Stimulated activated CD4-positive, alpha-beta T cell treated with anti-CD3 and anti-CD28 coated beads, Interleukin-4, amount 100 ng/mL, for 1 hour (primary cell): ENCODE measurements around the gene KCTD14.
"Not testable (repeated sequence)": the region's sequence is repeated elsewhere in the genome, so short reads cannot be mapped to it uniquely, and the experiment has no call there.

Experiments used
- DNase-seq: peaks from one replicate; pipeline ENCODE4 v3.0.0-alpha.2; 2020

Gene KCTD14

DNA sequence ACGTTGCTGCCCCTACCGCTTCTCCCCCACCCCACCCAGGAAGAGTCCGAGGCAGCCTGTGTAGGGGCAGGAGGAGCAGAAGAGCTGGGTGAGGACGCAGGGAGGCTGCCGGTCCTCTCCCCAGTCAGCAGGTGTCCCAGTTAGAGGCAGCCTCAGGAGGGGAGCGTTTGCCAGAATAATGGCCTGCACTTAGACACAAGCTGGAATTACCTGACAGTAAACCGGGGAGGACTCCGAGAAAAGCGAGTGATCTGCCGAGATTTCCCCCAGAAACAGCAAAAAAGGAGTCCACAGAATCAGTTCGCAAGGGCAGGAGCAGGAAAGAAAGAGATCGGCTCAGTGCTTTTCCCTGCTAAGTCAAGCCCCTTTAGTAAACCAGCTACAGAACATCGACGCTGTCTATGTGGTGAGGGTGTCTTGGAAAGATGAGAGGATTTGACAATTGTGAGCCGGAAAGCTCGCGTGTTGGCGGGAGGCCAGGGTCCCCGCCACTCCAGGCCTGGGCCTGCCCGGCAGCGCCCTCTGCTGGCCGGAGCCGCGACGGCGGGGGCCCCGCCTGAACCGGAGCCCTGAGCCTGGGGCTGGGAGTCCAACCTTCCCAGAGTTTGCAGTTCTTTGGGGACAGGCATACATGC is 22.9 kb upstream of the KCTD14 start:
- DNase-seq: peak; percentile 78

DNA sequence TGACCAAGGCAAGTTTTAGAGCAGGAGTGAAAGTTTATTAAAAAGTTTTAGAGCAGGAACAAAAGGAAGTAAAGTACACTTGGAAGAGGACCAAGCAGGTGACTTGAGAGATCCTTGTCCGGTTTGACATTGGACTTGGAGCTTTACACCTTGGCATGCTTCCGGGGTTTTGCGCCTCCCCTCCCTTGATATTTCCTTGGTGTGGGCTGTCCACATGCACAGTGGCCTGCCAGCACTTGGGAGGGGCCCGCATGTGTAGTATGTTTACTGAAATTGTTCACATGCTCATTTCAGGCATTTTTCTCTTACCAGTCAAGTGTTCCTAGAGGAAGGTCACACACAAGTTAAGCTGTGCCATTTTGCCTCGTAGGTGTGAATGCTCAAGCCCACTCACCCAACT is 21.6 kb upstream of the KCTD14 start:
- no peak for DNase-seq

DNA sequence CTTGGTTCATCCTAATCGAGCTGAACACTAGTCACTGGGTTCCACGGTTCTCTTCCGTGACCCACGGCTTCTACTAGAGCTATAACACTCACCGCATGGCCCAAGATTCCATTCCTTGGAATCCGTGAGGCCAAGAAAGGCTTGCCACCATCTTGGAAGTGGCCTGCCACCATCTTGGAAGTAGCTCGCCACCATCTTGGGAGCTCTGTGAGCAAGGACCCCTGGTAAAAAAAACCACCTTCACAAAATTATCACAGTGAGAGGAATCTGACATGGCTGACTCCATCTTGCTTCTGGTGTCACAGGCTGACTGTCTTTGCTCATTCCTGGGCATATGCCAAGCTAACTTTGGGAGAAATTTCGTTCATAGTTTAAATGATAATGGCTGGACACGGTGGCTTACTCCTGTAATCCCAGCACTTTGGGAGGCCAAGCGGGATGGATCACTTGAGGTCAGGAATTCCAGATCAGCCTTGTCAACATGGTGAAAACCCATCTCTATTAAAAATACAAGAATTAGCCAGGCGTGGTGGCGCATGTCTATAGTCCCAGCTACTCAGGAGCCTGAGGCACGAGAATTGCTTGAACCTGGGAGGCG is 18.9 kb upstream of the KCTD14 start:
- no peak for DNase-seq

DNA sequence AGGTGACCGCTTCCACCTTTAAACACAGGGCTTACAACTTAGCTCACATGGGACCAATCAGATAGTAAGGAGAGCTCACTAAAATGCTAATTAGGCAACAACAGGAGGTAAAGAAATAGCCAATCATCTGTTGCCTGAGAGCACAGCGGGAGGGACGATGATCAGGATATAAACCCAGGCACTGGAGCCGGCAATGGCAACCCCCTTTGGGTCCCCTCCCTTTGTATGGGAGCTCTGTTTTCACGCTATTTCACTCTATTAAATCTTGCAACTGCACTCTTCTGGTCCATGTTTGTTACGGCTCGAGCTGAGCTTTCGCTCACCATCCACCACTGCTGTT is 18.3 kb upstream of the KCTD14 start:
- DNase-seq: not testable (repeated sequence)

DNA sequence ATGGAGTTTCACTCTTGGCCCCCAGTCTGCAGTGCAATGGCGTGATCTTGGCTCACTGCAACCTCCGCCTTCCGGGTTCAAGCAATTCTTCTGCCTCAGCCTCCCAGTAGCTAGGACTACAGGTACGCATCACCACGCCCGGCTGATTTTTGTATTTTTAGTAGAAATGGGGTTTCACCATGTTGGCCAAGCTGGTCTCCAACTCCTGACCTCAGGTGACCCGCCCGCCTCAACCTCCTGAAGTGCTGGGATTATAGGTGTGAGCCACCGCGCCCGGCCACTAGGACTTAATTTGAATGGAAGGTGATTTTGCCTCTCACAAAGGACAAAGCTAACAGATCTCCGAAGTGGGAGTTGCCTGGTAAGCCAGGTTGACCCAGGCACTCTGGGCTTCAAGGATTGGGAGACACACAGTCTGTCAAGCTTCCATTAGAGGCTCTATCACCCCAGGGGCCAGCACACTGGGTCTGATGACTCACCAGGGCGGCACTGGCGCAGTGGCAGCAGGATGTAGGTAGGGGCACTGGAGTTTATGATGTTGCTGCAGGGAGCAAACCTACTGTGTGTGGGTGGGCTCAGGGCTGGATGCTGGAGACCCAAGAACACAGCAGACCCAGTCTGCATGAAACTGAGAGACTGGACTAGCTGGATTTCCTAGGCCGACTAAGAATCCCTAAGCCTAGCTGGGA is 17.8 kb upstream of the KCTD14 start:
- DNase-seq: no peak

DNA sequence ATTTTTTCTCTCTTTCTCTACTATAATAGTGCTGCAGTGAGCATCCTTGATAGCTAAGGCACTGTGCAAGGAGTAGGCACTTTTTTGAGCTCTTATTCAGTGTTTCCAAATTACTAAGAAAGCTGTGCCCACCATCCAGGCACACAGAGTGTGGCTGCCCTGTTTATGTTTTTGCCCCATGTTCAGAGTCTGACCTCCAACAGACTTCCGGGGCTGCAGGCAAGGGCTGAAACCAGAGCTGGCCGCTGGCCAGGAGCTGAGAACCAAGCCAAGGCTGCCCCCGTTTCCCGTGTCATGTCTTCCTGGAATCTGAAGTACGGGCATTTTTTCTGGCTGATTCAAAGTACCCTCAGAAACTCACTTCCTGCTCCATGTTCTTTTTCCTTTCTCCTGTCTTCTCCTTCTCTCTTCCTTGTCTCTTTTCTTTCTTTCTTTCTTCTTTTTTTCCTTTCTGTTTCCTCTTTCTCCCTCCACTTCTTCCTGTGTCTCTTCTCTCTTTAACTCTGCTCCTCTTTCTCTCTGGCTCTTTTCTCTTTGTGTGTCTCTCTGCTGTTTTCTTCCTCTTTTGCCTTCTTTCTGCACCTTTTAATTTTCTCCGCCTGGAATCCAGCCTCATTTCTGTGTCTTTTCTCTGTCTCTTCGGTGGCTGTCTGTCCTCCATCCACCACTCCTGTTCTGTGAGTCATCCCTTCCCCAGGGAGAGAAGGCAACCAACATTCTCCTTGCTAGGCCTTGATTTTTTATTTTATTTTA is 17.0 kb upstream of the KCTD14 start:
- DNase-seq: peak; percentile 3

DNA sequence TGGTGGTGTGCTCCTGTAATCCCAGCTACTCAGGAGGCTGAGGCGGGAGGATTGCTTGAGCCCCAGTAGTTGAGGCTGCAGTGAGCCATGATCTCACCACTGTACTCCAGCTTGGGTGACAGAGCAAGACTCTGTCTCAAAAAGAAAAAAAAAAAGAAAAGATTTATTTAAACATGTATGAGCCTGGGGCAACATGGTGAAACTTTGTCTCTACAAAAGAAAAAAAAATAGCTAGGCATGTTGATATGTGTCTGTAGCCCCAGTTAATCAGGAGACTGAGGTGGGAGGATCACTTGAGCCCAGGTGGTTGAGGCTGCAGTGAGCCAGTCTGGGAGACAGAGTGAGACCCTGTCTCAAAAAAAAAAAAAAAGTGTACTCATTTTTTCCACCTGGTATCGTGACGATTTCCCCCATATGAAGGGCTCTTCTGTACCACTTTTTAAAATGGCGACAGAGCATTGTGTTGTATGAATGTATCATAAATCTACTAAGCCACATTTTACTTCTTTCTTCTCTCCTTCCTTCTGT is 16.4 kb upstream of the KCTD14 start:
- no peak for DNase-seq

DNA sequence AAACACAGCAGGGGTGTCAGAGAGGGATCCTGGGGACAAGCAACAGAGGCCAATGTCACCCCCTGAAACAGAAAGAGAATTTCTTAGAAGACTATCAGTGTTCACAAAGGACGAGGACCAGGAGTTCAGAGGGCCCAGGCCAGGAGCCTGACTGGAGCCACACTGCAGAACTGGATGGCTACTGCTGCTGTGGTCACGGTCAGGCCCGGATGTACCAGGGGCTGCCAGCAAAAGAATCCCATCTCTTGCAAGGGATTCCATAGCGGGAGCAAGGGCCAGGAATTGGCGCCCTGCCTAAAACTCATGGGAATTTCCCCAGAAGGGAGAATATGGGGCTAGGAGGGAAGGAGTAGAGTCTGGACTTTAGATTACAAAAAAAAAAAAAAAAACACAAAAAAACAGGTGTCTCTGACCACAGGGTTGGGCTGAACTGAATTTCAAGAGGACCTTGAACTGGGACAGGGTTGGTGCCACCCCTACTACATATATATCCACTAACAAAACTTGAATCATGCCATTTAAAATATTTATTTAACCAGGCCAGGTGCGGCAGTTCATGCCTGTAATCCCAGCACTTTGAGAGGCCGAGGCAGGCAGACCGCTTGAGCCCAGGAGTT is 15.7 kb upstream of the KCTD14 start:
- DNase-seq: no peak

DNA sequence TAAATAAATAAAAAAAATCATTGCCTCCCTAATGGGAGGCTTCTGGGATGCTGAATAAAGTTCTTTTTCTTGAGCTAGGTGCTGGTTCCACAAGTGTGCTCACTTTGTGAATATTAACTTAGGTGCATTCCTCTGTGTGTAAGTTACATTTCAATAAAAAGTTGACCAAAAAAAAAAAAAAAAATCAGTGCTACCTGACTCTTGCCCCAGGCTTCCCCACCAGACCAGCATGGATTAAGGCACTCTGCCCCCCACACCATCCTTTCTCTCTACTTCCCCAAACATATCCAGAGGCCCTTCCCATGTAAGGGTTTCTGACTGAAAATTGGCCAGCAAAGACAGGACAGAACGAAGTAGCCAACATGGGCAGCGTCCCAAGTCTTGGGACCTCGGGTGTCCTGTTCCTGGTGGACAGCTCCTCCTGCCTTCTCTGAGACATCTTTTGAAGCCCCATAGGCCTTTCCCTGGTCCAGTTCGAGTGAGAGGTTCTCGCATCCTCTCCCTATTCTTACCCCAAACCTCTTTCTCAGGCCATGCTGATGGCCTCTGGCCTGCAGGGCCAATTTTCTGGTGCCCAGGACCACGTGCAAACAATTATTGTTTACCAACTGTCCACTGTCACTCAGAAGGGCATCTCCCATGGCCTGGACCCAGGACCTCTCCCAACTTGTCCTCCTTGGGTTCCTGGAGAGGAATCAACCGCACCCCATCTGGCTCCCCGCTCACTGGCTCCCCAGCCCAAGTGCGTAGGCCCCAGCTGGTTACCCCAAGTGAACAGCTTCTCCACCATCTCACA is 14.9 kb upstream of the KCTD14 start:
- no peak for DNase-seq

DNA sequence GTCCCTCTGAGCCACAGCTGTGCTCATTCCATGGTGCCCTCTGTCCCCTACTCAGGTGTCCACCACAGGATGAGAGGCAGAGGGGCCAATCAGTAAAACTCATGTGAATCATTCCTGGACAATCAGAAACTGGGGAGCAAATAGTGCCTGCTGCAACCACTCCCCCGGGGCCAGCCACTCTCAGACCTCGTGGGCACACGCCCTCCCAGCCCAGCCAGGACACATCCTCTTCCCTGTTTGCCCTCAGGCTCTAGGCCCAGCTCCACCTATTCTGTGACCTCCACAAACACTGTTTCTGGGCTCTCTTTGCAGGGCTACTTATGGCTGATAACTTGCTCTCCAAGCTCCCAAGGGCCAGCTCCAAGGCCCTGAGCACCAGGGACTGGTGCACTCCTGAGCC is 14.0 kb upstream of the KCTD14 start:
- no peak for DNase-seq

DNA sequence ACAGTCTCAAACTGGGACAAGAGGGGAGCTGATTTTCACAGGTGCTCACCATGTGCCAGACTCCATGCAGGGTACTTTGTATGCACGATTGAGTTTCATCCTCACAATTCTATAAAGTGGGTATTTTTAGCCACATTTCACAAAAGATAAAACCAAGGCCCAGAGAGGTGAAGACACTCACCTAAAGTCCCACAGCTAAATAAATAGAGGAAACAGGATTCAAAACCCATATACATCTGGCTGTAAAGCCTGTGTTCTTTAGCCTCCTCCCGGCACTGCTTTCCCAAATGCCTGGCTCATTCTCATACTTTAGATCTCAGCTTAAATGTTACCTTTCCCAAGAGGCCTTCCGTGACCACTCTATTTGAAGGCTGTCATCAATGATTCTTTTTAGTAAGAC is 13.2 kb upstream of the KCTD14 start:
- no peak for DNase-seq

DNA sequence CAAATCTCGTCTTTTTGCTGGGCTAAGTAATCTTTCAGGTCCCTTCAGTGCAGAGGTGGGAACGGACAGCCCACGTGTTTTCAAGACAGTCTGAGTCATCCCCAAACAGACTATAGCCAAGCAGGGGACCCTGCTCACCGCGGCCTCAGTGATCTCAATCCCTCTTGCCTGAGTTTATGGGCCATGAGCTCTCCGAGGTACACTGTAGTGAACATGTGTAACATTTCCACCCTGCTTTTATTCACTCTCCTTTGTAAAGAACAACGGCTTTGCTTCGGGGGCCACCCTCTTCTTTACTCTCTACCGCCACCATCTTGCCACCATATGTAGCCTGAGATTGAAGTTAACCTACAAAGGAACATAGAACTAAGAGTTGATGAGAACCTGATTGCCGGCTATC is 11.5 kb upstream of the KCTD14 start:
- DNase-seq: no peak

DNA sequence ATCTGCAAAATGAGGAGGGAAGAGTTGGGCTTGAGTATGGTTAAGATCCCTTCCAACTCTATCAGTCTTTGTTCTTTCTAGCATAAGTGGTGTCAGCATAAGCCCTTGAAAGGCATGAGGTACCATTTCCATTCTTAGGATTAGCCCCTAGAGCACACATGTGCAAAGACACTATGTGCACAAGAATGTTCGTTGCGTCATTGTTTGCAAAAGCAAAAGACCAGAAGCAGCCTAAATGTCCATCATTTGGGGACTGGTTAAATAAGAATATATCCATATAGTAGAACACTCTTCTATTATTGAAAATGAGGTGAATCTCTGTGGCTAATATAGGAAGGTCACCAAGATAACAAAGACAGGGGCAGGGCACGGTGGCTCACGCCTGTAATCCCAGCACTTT is 10.0 kb upstream of the KCTD14 start:
- no peak for DNase-seq

DNA sequence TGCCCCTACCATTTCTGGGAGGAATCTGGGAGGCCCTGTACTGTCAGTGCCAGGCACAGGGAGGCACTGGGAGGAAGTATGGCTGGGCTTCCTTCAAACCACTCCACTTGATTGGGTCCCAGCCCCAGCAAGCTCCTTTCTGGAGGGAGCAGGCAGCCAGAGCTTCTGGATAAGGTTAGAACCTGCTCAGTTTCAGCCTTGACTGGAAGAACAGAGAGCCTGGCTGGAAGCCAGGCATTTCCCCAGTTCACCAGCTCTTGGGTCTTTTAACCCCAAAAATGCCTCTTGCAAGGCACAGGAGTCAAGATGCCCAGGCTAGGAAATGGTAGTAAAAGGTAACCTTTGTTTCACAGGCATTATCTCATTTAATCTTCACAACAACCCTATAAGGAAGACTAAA is 9.0 kb upstream of the KCTD14 start:
- DNase-seq: no peak

DNA sequence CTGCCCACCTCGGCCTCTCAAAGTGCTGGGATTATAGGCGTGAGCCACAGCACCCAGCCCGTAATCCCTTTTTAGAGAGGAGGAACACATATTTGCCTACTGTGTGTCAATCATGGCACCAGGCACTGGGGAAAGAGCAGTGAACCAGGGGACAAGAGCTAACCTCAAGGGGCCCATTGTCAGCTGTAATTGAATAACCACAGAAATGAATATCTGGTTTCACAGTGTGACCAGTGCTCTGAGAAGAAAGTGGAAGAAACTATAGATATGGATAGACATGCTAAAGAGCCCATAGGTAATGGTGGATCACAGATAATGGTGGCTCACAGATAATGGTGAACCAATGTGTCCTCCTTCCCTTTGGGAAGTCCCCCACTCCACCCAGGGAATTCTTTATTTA is 8.6 kb upstream of the KCTD14 start:
- DNase-seq: no peak

DNA sequence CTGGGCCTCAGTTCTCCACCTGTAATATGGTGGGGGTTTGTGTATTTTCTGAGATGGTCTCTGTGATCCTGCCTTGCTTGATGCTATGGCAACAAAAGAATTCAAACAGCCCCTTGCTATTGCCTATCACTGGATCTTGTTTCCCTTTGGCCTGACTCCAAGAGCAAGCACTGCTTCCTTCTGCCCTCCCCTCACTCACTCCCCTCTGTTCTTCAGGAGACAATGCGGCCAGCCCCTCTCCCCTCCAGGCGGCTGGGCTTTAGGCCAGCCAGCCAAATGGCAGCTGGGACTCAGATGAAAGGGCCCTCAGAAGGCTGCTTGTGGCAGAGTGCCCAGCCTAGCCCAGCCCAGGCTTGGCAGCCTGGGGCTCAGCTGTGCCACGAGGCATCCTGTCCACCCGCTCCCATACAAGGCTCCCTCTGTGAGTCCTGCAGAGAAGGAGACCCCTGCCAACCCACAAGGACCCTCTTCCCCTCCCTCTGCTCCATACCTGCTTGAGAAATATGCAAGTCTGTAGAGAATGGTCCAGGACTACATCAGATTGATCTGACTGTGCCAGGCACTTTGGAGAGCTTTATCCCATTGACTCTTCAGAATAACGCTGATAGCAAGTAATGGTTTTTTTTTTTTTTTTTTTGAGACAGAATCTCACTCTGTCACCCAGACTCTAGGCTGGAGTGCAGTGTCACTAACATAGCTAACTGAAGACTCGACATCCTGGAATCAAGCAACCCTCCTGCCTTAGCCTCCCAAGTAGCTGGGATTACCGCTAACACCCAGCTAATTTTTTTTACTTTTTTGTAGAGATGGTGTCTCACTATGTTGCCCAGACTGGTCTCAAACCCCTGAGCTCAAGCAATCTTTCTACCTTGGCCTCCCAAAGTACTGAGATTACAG is 7.6 kb upstream of the KCTD14 start:
- no peak for DNase-seq

DNA sequence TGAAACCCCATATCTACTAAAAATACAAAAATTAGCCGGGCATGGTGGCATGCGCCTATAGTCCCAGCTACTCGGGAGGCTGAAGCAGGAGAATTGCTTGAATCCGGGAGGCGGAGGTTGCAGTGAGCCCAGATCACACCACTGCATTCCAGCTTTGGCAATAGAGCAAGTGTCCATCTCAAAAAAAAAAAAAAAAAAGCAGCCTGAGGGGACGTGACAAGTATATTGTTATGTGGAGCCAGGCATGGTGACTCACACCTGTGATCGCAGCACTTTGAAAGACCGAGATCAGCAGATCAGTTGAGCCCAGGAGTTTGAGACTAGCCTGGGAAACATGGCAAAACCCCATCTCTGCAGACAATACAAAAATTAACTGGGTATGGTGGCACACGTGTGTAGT is 5.3 kb upstream of the KCTD14 start:
- not testable (repeated sequence) for DNase-seq

DNA sequence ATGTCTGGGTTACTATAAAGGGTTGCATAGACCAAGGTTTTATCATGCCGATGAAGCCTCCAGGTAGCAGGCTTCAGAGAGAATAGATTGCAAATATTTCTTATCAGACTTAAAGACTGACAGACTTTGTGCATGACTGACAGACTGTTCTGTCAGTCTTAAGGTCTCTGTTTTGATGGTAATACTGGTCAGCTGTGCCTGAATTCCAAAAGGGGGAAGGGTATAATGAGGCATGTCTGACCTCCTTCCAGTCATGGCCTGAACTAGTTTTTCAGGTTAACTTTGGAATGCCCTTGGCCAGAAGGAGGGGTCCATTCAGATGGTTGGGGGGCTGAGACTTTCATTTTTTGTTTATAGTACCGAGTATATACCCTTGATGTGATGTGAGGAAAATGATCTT is 4.7 kb upstream of the KCTD14 start:
- no peak for DNase-seq

DNA sequence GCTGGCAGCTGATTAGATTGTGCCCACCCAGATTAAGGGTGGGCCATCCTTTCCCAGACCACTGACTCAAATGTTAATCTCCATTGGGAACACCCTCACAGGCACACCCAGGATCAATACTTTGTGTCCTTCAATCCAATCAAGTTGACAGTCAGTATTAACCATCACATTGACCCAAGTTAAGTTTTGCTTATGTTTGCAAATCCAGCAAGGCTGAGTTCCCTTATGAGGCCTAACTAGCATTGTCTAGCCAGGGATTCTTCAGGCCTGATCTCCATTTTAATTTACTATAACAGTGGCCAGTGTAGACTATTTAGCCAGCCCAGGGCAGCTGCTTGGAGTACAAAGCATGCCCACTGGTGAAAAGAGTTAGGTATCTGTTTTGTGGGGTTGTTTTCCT is 2.3 kb upstream of the KCTD14 start:
- no peak for DNase-seq

DNA sequence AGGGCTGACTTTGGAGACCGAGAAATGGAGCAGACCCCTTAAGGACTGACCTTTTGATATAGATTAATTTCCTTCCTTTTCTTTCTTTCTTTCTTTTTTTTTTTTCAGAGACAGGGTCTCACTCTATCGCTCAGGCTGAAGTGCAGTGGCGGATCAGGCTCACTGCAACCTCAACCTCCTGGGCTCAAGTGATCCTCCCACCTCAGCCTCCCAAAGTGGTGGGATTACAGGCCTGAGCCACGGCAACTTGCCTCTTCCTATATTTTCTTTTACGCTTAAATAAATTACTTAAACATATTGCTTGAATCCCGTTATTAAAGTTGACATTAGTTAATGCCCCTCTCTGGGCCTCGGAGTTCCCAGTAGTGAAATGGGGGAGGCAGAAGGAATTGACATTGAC is 350 bp upstream of the KCTD14 start:
- DNase-seq: no peak

DNA sequence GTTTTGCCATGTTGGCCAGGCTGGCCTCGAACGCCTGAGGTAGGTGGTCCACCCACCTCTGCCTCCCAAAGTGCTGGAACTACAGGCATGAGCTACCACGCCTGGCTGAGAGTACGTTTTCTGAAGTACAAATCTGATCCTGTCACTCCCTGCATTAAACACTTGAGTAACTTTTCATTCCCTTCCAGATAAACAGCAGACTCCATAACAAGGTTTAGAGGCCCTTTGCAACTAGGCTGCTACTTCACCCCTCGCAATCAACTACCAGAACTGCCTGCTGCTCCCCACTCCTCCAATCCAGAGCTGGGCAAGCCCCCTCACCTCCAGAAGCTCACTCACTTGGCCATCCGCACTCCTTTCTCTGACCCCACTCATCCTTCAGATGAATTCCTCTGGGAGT is 1.5 kb downstream of the KCTD14 start:
- no peak for DNase-seq
